ENCODE data around the gene CBLC.

CBLC gene

GRCh38 chr19:44785271-44785670, 7.6 kb downstream of the CBLC start:
- no peak overlapping the region for H3K4me3 ChIP-seq (ENCODE audit: low read length)
- TF ChIP-seq EZH2 (optimal IDR thresholded peaks at IDR 0.05; ENCODE audit: low read depth, low read length) (no peak), EZH2phosphoT487 (IDR thresholded peaks at IDR 0.05; ENCODE audit: low read length) (no peak), CTCF (IDR thresholded peaks at IDR 0.05; ENCODE audit: low read length) (no peak)
- no peaks in the 10 kb centered on the region for H4K20me1 ChIP-seq (ENCODE audit: insufficient read depth, low read length)
- H3K9me2 ChIP-seq (replicated peaks; ENCODE audit: insufficient read depth, low read length): no peaks in the 10 kb centered on the region
- no peak overlapping the region for H3K27ac ChIP-seq (ENCODE audit: low read length)
- no peak overlapping the region for H2AFZ ChIP-seq (ENCODE audit: low read length)
- DNase-seq: no peak
- no peak overlapping the region for H3K4me2 ChIP-seq (ENCODE audit: low read depth, low read length)
- no peaks in the 10 kb centered on the region for H3K9me3 ChIP-seq (replicated peaks; ENCODE audit: insufficient read depth, low read length)
- no peaks in the 10 kb centered on the region for H3F3A ChIP-seq (ENCODE audit: insufficient read depth, low read length)
- H3K9ac ChIP-seq (ENCODE audit: low read length): no peak overlapping the region
- no peaks in the 10 kb centered on the region for H3K36me3 ChIP-seq (replicated peaks; ENCODE audit: insufficient read depth, low read length)
- H3K79me2 ChIP-seq (ENCODE audit: low read length): no peaks in the 10 kb centered on the region
- no peaks in the 10 kb centered on the region for H3K4me1 ChIP-seq (ENCODE audit: low read length)
- H3K27me3 ChIP-seq (replicated peaks; ENCODE audit: insufficient read depth, low read length): peaks cover 4% of the 10 kb centered on the region; the same call in 1 of the 2 replicates

GRCh38 chr19:44785993-44786392, 8.3 kb downstream of the CBLC start:
- Histone ChIP-seq H3K9ac (ENCODE audit: low read length) (no peak overlapping the region), H3F3A (ENCODE audit: insufficient read depth, low read length) (no peaks in the 10 kb centered on the region), H3K4me3 (ENCODE audit: low read length) (no peak overlapping the region), H3K27me3 (replicated peaks; ENCODE audit: insufficient read depth, low read length) (peaks cover 4% of the 10 kb centered on the region; the same call in 1 of the 2 replicates), H3K4me1 (ENCODE audit: low read length) (no peaks in the 10 kb centered on the region), H3K79me2 (ENCODE audit: low read length) (no peaks in the 10 kb centered on the region), H3K4me2 (ENCODE audit: low read depth, low read length) (no peak overlapping the region), H3K27ac (ENCODE audit: low read length) (no peak overlapping the region), H4K20me1 (ENCODE audit: insufficient read depth, low read length) (no peaks in the 10 kb centered on the region), H2AFZ (ENCODE audit: low read length) (no peak overlapping the region), H3K9me3 (replicated peaks; ENCODE audit: insufficient read depth, low read length) (no peaks in the 10 kb centered on the region), H3K9me2 (replicated peaks; ENCODE audit: insufficient read depth, low read length) (no peaks in the 10 kb centered on the region), H3K36me3 (replicated peaks; ENCODE audit: insufficient read depth, low read length) (no peaks in the 10 kb centered on the region)
- no peak for TF ChIP-seq EZH2phosphoT487 (IDR thresholded peaks at IDR 0.05; ENCODE audit: low read length)
- TF ChIP-seq EZH2 (optimal IDR thresholded peaks at IDR 0.05; ENCODE audit: low read depth, low read length): no peak
- TF ChIP-seq CTCF (IDR thresholded peaks at IDR 0.05; ENCODE audit: low read length): no peak
- no peak for DNase-seq

- Histone ChIP-seq H3K4me3 (ENCODE audit: low read length) (no peak overlapping the region), H3K4me1 (ENCODE audit: low read length) (no peaks in the 10 kb centered on the region), H2AFZ (ENCODE audit: low read length) (no peak overlapping the region), H3K27me3 (replicated peaks; ENCODE audit: insufficient read depth, low read length) (peaks cover 4% of the 10 kb centered on the region), H3K36me3 (replicated peaks; ENCODE audit: insufficient read depth, low read length) (no peaks in the 10 kb centered on the region), H3K79me2 (ENCODE audit: low read length) (no peaks in the 10 kb centered on the region), H3K9me3 (replicated peaks; ENCODE audit: insufficient read depth, low read length) (no peaks in the 10 kb centered on the region), H3K9ac (ENCODE audit: low read length) (no peak overlapping the region), H4K20me1 (ENCODE audit: insufficient read depth, low read length) (no peaks in the 10 kb centered on the region), H3K4me2 (ENCODE audit: low read depth, low read length) (no peak overlapping the region), H3K9me2 (replicated peaks; ENCODE audit: insufficient read depth, low read length) (no peaks in the 10 kb centered on the region), H3K27ac (ENCODE audit: low read length) (no peak overlapping the region), H3F3A (ENCODE audit: insufficient read depth, low read length) (no peaks in the 10 kb centered on the region)
- no peak for DNase-seq
- TF ChIP-seq EZH2phosphoT487 (IDR thresholded peaks at IDR 0.05; ENCODE audit: low read length) (no peak), CTCF (IDR thresholded peaks at IDR 0.05; ENCODE audit: low read length) (no peak), EZH2 (optimal IDR thresholded peaks at IDR 0.05; ENCODE audit: low read depth, low read length) (no peak)
These were observed 11.3 kb downstream of the CBLC start for GRCh38 chr19:44788971-44789370.

Measured in MM.1S (cell line).